ENCODE measurements around the gene NSRP1. TPM values are rescaled to one million over a fixed set of nuclear protein-coding genes. Genes with fewer than 3 reads are reported as not detected.

NSRP1 gene
- total and polyA plus RNA-seq, 2 of the 13 experiments (the other 11 are each of a cell fraction or from before 2014, with no cell fraction given) = 7.0 to 14.3 TPM

DNA sequence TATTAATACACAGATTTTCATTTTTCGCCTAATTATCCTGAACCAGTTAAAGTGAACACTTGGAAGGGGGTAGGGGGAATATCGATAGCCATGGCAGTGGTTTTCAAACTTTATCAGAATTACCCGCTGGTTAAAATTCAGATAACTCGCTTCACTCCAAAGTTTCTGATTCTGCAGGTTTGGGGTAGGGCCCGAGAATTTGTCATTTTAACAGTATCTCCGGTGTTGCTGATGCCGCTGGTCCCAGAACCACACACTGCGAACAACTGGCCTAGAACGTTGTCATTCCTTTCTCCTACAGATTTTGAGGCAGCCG is 313 bp upstream of the NSRP1 start (continued):
- no peak for TF ChIP-seq RFXAP (CRISPR knock-in tag; IDR thresholded peaks at IDR 0.05; ENCODE audit: borderline replicate concordance)
- TF ChIP-seq MTF2 (CRISPR knock-in tag; IDR thresholded peaks at IDR 0.05; ENCODE audit: borderline replicate concordance) = no peak
- no peak for TF ChIP-seq PCBP2 (optimal IDR thresholded peaks at IDR 0.05; ENCODE audit: low read depth, low read length, poor library complexity, severe bottlenecking)
- no peak for TF ChIP-seq ZFP37 (CRISPR knock-in tag; IDR thresholded peaks at IDR 0.05; ENCODE audit: borderline replicate concordance)
- TF ChIP-seq POLR2AphosphoS5 (IDR thresholded peaks at IDR 0.05; ENCODE audit: low read depth, low read length) = no peak
- no peak for TF ChIP-seq ZNF160 (CRISPR knock-in tag; IDR thresholded peaks at IDR 0.05)
- TF ChIP-seq ZNF782 (CRISPR knock-in tag; IDR thresholded peaks at IDR 0.05; ENCODE audit: borderline replicate concordance) = no peak
- TF ChIP-seq HMGA1 (CRISPR knock-in tag; conservative IDR thresholded peaks at IDR 0.05) = no peak

DNA sequence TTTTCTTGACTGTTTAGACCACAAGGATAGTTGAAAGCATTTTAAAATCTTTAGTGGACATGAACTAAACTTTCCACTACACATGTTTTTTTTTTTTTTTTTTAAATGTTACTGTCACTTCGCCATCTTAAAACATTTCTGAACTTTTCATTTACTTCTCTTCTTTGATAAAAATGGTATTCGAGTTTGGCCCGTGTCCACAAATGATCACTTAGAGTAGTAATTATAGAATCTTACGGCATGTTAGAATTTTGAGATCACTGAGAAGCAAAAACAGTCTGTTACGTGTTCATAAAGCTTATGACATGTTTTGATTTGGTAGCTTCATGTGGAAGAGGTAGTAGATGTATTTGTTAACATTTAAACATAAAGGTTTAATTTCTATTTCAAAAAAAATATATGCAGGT is 1.1 kb downstream of the NSRP1 start:
- FAIRE-seq (no peak), DNase-seq (ENCODE audit: low spot score) (no peak), ATAC-seq (no peak)
- Histone ChIP-seq H3K27ac (ENCODE audit: extremely low read length, insufficient read depth, low read length) (peak overlapping the region; percentile 87), H3K4me3 (replicated peaks in 1 of 3; ENCODE audit: insufficient read depth in 1 of 3, low read depth in 2 of 3, low read length in 3 of 3) (peak overlapping the region; percentile 85 to 93 (median 91)), H4K20me1 (ENCODE audit: insufficient read depth, low read length) (no peaks in the 10 kb centered on the region), H3K36me3 (replicated peaks in 1 of 2; ENCODE audit: control insufficient read depth in 1 of 2, insufficient read depth in 2 of 2, low read length in 2 of 2) (peaks cover 0 to 9% of the 10 kb centered on the region in 2 experiments; a peak in 3 of 5 replicates), H3K27me3 (ENCODE audit: control insufficient read depth in 1 of 2, insufficient read depth in 2 of 2, low read length in 2 of 2) (no peaks in the 10 kb centered on the region; a peak in 1 of 5 replicates), H3K9me3 (ENCODE audit: low read length) (no peaks in the 10 kb centered on the region), H3K79me2 (ENCODE audit: insufficient read depth, low read length) (peaks cover 51% of the 10 kb centered on the region), H3K4me2 (ENCODE audit: low read depth, low read length) (peak overlapping the region; percentile 81), H3K9ac (ENCODE audit: insufficient read depth, low read depth, low read length) (peak overlapping the region; percentile 99), H2AFZ (ENCODE audit: low read length) (no peak overlapping the region), H3K4me1 (ENCODE audit: insufficient read depth, low read length) (peaks cover 47% of the 10 kb centered on the region)
- ChIA-PET CTCF (ENCODE audit: low intra/inter-chr PET ratio, low total read pairs) (no interaction called here), POLR2A (interaction anchor here (0.6 to 2.5 kb wide), 7 partner anchors 8 to 227 kb away, joined by 3 to 12 read pairs (median 3); no protein-coding TSS in a partner anchor)
- intact Hi-C loops (cut with micrococcal nuclease; ENCODE audit: unreplicated experiment) (no loop called here), in situ Hi-C loops (cut with HindIII; ENCODE audit: extremely low pct_ligation_motif_present, low pct_unique_long_range_greater_than_20kb) (no loop called here)
- BruUV-seq (replicated peaks) = no TSS peak
- TF ChIP-seq ZNF256 (CRISPR knock-in tag; conservative IDR thresholded peaks at IDR 0.05) (no peak), MAFG (CRISPR knock-in tag; IDR thresholded peaks at IDR 0.05) (no peak), RCOR2 (CRISPR knock-in tag; IDR thresholded peaks at IDR 0.05) (no peak), ONECUT2 (CRISPR knock-in tag; IDR thresholded peaks at IDR 0.05) (no peak), ZSCAN29 (CRISPR knock-in tag; conservative IDR thresholded peaks at IDR 0.05) (no peak), PAF1 (CRISPR knock-in tag; IDR thresholded peaks at IDR 0.05) (no peak), ZNF572 (CRISPR knock-in tag; IDR thresholded peaks at IDR 0.05) (no peak), HNF4G (IDR thresholded peaks at IDR 0.05; ENCODE audit: borderline replicate concordance, low read depth, low read length) (no peak), HNF4G (CRISPR knock-in tag; IDR thresholded peaks at IDR 0.05; ENCODE audit: borderline replicate concordance, low read depth) (no peak), NFKBIZ (CRISPR knock-in tag; IDR thresholded peaks at IDR 0.05) (no peak)
- WGBS (ENCODE audit: low lambda C conversion rate) = 18% methylated on average over 5 of the region's 5 CpGs

Measured in HepG2 (cell line).